Liver (tissue), 9 donors: ENCODE data around the gene LAMB1. TPM values are rescaled to one million over a fixed set of nuclear protein-coding genes. Genes with fewer than 3 reads are reported as not detected.

Experiments
- DNase-seq: peaks from one replicate; pipeline ENCODE4 v3.0.0-alpha.2; 2017; ENCODE audit warnings: low spot score
- H3K27ac ChIP-seq, 2 donors: one replicate each; pipeline ENCODE4 v1.7.0; 2013; ENCODE audit warnings: inconsistent platforms in 2 of 2, low read length in 2 of 2, control low read depth in 1 of 2, low read depth in 1 of 2, mild to moderate bottlenecking in 1 of 2
- H3K27me3 ChIP-seq, 4 donors: one replicate each; pipeline versions ENCODE4 v1.6.1 to v1.7.0; 2013; ENCODE audit warnings: low read length in 3 of 4, inconsistent platforms in 1 of 4, mild to moderate bottlenecking in 1 of 4, moderate library complexity in 1 of 4; ENCODE audit not compliant: control insufficient read depth in 4 of 4, insufficient read depth in 4 of 4
- H3K36me3 ChIP-seq, 4 donors: one replicate each; pipeline versions ENCODE4 v1.6.1 to v1.7.0; 2013; ENCODE audit warnings: low read length in 3 of 4, mild to moderate bottlenecking in 3 of 4, low read depth in 1 of 4, moderate library complexity in 1 of 4; ENCODE audit not compliant: control insufficient read depth in 4 of 4, insufficient read depth in 3 of 4
- H3K4me1 ChIP-seq, 4 donors: one replicate each; pipeline versions ENCODE4 v1.6.1 to v1.7.0; 2013; ENCODE audit warnings: low read length in 3 of 4, mild to moderate bottlenecking in 3 of 4, moderate library complexity in 1 of 4; ENCODE audit not compliant: control insufficient read depth in 4 of 4, insufficient read depth in 4 of 4
- H3K4me3 ChIP-seq, 3 donors: one replicate each; pipeline versions ENCODE4 v1.6.1 to v1.7.0; 2013; ENCODE audit warnings: low read length in 3 of 3, control low read depth in 1 of 3, low read depth in 1 of 3, mild to moderate bottlenecking in 1 of 3
- H3K9ac ChIP-seq, 2 donors: one replicate each; pipeline ENCODE4 v1.7.0; 2013; ENCODE audit warnings: low read length in 2 of 2, mild to moderate bottlenecking in 2 of 2, moderate library complexity in 2 of 2, control low read depth in 1 of 2, low read depth in 1 of 2
- H3K9me3 ChIP-seq, 4 donors: one replicate each; pipeline versions ENCODE4 v1.6.1 to v1.7.0; 2013; ENCODE audit warnings: low read length in 3 of 4; ENCODE audit not compliant: control insufficient read depth in 4 of 4
- ATF3 ChIP-seq: IDR thresholded peaks from 2 replicates; pipeline ENCODE4 v1.6.1; 2016; ENCODE audit warnings: antibody characterized with exemption
- CTCF ChIP-seq: fragments of 150-350 bp; IDR thresholded peaks from 2 replicates; pipeline ENCODE4 v1.5.1; 2017; ENCODE audit warnings: improper control_type of control experiment, low read depth, low read length; ENCODE audit not compliant: missing input control
- FOXA1 ChIP-seq: IDR thresholded peaks from 2 replicates; pipeline ENCODE4 v1.6.1; 2016; ENCODE audit warnings: antibody characterized with exemption
- FOXA2 ChIP-seq: IDR thresholded peaks from 2 replicates; pipeline ENCODE4 v1.6.1; 2016; ENCODE audit warnings: antibody characterized with exemption
- GABPA ChIP-seq, 2 donors: IDR thresholded peaks in 1 of 2; conservative IDR thresholded peaks in 1 of 2; 2 replicates each; pipeline ENCODE4 v1.6.1; 2016; ENCODE audit warnings: antibody characterized with exemption in 2 of 2, mild to moderate bottlenecking in 1 of 2, moderate library complexity in 1 of 2
- HNF4G ChIP-seq: IDR thresholded peaks from 2 replicates; pipeline ENCODE4 v1.6.1; 2016; ENCODE audit warnings: antibody characterized with exemption
- JUND ChIP-seq, 2 donors: IDR thresholded peaks; 2 replicates each; pipeline ENCODE4 v1.6.1; 2016; ENCODE audit warnings: antibody characterized with exemption in 2 of 2
- MAX ChIP-seq: IDR thresholded peaks from 2 replicates; pipeline ENCODE4 v1.6.1; 2016; ENCODE audit warnings: antibody characterized with exemption
- NR2F2 ChIP-seq: IDR thresholded peaks from 2 replicates; pipeline ENCODE4 v1.6.1; 2016; ENCODE audit warnings: antibody characterized with exemption
- RAD21 ChIP-seq, 2 donors: IDR thresholded peaks; 2 replicates each; pipeline ENCODE4 v1.6.1; 2016; ENCODE audit warnings: antibody characterized with exemption in 2 of 2, mild to moderate bottlenecking in 2 of 2
- REST ChIP-seq: IDR thresholded peaks from 2 replicates; pipeline ENCODE4 v1.6.1; 2016; ENCODE audit warnings: antibody characterized with exemption, mild to moderate bottlenecking
- RXRA ChIP-seq, 2 donors: IDR thresholded peaks; 2 replicates each; pipeline ENCODE4 v1.6.1; 2017 to 2018; ENCODE audit warnings: antibody characterized with exemption in 2 of 2, mild to moderate bottlenecking in 1 of 2
- SP1 ChIP-seq: IDR thresholded peaks from 2 replicates; pipeline ENCODE4 v1.6.1; 2018; ENCODE audit warnings: antibody characterized with exemption, mild to moderate bottlenecking
- TAF1 ChIP-seq: conservative IDR thresholded peaks from 2 replicates; pipeline ENCODE4 v1.6.1; 2016; ENCODE audit warnings: antibody characterized with exemption, mild to moderate bottlenecking
- YY1 ChIP-seq: IDR thresholded peaks from 2 replicates; pipeline ENCODE4 v1.6.1; 2016; ENCODE audit warnings: antibody characterized with exemption, mild to moderate bottlenecking
- WGBS: extraction: QIAGEN DNeasy Blood & Tissue Kit; methylation state at CpG from one replicate; pipeline ENCODE4 v1.1.7; 2013; 5-methylcytosine and 5-hydroxymethylcytosine counted together
- polyA plus RNA-seq, 2 donors: library from polyadenylated mRNA; stranded (reverse) in 1 of 2; unstranded in 1 of 2; fragments of 200-250 nt in 1 of 2; fragments of >200 nt in 1 of 2; fragmentation: Nextera tagmentation in 1 of 2; extraction: Ambion mirVana in 1 of 2; gene quantifications; one replicate each; pipeline versions ENCODE4 v1.2.1 to v1.2.3, GENCODE V29; 2013 to 2015
- total RNA-seq, 2 donors: library from RNA; depleted of rRNA; stranded (reverse); fragments of >200 nt; gene quantifications; one replicate each; pipeline ENCODE4 v1.2.3, GENCODE V29; 2014
- TF ChIP-seq, protein P1 (sequence below): IDR thresholded peaks from 2 replicates; pipeline ENCODE4 v1.6.1; 2016; ENCODE audit warnings: antibody characterized with exemption
- donor health status: healthy.
- donor health status: healthy.
- donor health status: healthy.
- donor health status: healthy.
- donor health status: healthy.

Gene LAMB1
- total and polyA plus RNA-seq, 4 donors: 12.6 to 63.1 (median 25.8) TPM

GRCh38 chr7:108000875-108001763 lies 1.8 kb downstream of the LAMB1 start:
- Histone ChIP-seq H3K4me3 (peak overlapping the region; percentile 20 to 72 (median 55)), H3K27me3 (peaks cover 0 to 2% (median 0%) of the 10 kb centered on the region in 4 donors), H3K4me1 (peaks cover 3 to 36% (median 33%) of the 10 kb centered on the region in 4 donors), H3K27ac (no peak overlapping the region), H3K36me3 (no peaks in the 10 kb centered on the region), H3K9me3 (no peaks in the 10 kb centered on the region), H3K9ac (no peak overlapping the region)
- TF ChIP-seq JUND (IDR thresholded peaks at IDR 0.05) (no peak), SP1 (no peak), RAD21 (IDR thresholded peaks at IDR 0.05) (peak in 1 of 2 donors; percentile 17), RXRA (IDR thresholded peaks at IDR 0.05) (no peak), YY1 (no peak), REST (no peak), FOXA1 (no peak), HNF4G (no peak), GABPA (IDR thresholded peaks at IDR 0.05 in 1 of 2, conservative IDR thresholded peaks at IDR 0.05 in 1 of 2) (no peak), TAF1 (no peak), CTCF (no peak), FOXA2 (no peak), NR2F2 (peak; percentile 56), MAX (no peak), ATF3 (no peak)
- TF ChIP-seq, protein P1, sequence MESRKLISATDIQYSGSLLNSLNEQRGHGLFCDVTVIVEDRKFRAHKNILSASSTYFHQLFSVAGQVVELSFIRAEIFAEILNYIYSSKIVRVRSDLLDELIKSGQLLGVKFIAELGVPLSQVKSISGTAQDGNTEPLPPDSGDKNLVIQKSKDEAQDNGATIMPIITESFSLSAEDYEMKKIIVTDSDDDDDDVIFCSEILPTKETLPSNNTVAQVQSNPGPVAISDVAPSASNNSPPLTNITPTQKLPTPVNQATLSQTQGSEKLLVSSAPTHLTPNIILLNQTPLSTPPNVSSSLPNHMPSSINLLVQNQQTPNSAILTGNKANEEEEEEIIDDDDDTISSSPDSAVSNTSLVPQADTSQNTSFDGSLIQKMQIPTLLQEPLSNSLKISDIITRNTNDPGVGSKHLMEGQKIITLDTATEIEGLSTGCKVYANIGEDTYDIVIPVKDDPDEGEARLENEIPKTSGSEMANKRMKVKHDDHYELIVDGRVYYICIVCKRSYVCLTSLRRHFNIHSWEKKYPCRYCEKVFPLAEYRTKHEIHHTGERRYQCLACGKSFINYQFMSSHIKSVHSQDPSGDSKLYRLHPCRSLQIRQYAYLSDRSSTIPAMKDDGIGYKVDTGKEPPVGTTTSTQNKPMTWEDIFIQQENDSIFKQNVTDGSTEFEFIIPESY: no peak
- no peak for DNase-seq
- 21% methylated on average over 37 of the region's 37 CpGs for WGBS
